HAP-1 (cell line): ENCODE measurements around the gene NLE1.

Source experiments
- DNase-seq, 2 experiments: peaks; one replicate each; pipeline ENCODE4 v3.0.0-alpha.2; 2016 to 2020; ENCODE audit warnings: low spot score in 2 of 2
- H3K27me3 ChIP-seq: fragments of 250-450 bp; sonication (Bioruptor Pico); 2 replicates; pipeline ENCODE4 v1.5.1; 2020; ENCODE audit warnings: low read depth, mild to moderate bottlenecking, moderate library complexity
- H3K36me3 ChIP-seq: fragments of 250-450 bp; sonication (Bioruptor Pico); replicated peaks from 2 replicates; pipeline ENCODE4 v1.5.1; 2020; ENCODE audit warnings: mild to moderate bottlenecking
- H3K4me1 ChIP-seq: fragments of 250-450 bp; sonication (Bioruptor Pico); 2 replicates; pipeline ENCODE4 v1.5.1; 2020; ENCODE audit warnings: mild to moderate bottlenecking
- H3K4me3 ChIP-seq: fragments of 250-450 bp; sonication (Bioruptor Pico); 2 replicates; pipeline ENCODE4 v1.5.1; 2020; ENCODE audit warnings: mild to moderate bottlenecking, moderate library complexity
- H3K9me3 ChIP-seq: fragments of 250-450 bp; sonication (Bioruptor Pico); 2 replicates; pipeline ENCODE4 v1.5.1; 2020; ENCODE audit warnings: mild to moderate bottlenecking, moderate library complexity
- in situ Hi-C: fragments of 300-500 bp; cut with MboI; formaldehyde crosslinking; loops from 3 replicates; pipeline ENCODE4 v1.14.3; 2020; ENCODE audit warnings: low sequenced_read_pairs, inconsistent platforms, mixed read lengths

The NLE1 gene

DNA sequence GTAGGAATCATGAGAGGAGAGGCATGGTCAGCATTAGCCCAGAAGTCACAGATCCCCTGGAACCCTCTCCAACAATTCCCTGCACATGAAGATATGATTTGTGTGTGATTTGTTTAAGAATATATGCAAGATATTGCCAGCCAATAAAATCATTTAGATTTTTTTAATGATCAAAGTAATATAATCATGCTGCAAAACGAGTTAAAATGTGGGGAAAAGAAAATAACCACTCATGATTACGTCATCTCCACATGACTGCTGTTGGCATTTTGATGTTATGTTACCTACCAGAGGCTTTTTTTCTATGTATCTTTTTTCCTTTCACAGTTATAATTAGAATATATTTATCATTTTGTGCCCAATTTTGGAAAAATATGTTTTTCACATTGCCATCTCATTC lies 29.7 kb upstream of the NLE1 start:
- in situ Hi-C loops: loop anchor here (25.0 kb wide), 1 partner anchor 365 kb away; the partner anchor contains the start of gene SLFN12L
- Histone ChIP-seq H3K36me3 (no peaks in the 10 kb centered on the region), H3K9me3 (no peaks in the 10 kb centered on the region), H3K4me3 (no peak overlapping the region), H3K27me3 (no peaks in the 10 kb centered on the region), H3K4me1 (no peaks in the 10 kb centered on the region)
- no peak for DNase-seq

DNA sequence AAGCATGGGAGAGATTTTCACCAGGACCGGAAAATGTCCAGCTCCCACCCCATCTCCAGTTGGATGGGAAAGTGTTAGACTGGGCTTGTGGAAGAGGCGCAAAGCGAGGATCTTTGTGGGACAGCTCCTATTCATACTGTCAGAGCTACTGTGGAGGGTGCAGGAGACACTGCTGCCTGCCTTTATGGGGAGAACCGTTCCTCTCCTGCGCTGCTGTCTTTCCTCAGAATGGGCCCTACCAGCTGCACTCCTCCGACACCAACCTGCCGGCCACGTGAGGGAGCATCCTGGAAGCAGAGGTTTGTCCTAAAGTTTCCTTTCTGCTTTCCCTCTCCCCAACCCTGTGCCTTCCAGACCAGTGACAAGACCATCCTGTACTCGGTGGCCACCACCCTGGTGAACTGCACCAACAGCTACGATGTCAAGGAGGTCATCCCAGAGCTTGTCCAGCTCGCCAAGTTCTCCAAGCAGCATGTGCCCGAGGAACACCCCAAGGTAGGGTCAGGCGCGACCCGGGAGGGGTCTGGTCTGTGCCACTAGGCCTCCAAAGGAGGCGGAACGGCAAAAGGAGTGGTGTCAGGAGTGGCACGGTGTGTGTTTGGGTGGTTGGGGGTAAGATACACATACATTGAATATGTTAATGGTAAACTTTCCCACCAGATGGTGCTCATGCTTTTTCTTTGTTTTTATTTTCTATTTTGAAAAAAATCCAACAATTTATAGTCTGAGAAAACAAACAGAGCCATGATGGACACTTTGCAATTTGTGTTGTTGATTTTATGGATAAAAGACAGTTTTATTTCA lies 29.1 kb upstream of the NLE1 start:
- Histone ChIP-seq H3K36me3 (no peaks in the 10 kb centered on the region), H3K27me3 (no peaks in the 10 kb centered on the region), H3K4me3 (no peak overlapping the region), H3K9me3 (no peaks in the 10 kb centered on the region), H3K4me1 (no peaks in the 10 kb centered on the region)
- no peak for DNase-seq
- in situ Hi-C loops: loop anchor here (25.0 kb wide), 1 partner anchor 366 kb away; the partner anchor contains the start of gene SLFN12L

DNA sequence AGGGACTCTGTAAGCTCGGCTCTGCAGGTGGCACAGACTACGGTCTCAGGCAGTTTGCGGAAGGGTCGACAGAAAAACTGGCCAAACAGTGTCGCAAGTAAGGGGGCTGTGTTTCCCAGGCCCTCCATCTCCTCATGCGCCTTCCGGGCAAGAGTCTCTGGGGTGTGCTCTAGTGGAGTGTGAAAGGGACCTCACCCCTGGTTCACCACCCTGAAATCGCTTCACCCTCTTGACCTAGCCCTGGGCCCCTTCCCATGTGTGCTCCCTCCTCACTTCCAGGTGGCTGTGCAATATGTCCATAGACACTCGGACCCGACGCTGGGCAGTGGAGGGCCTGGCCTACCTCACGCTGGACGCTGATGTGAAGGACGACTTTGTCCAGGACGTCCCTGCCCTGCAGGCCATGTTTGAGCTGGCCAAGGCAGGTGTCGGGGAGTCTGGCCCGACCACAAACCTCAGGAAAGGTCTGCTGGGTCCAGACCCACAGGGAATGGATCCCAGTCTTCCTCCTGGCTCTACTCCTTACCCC lies 27.8 kb upstream of the NLE1 start:
- in situ Hi-C loops: loop anchor here (25.0 kb wide), 1 partner anchor 367 kb away; the partner anchor contains the start of gene SLFN12L
- H3K4me3 ChIP-seq: no peak overlapping the region
- DNase-seq: no peak
- no peaks in the 10 kb centered on the region for H3K9me3 ChIP-seq
- no peaks in the 10 kb centered on the region for H3K4me1 ChIP-seq
- H3K27me3 ChIP-seq: no peaks in the 10 kb centered on the region
- H3K36me3 ChIP-seq: no peaks in the 10 kb centered on the region

DNA sequence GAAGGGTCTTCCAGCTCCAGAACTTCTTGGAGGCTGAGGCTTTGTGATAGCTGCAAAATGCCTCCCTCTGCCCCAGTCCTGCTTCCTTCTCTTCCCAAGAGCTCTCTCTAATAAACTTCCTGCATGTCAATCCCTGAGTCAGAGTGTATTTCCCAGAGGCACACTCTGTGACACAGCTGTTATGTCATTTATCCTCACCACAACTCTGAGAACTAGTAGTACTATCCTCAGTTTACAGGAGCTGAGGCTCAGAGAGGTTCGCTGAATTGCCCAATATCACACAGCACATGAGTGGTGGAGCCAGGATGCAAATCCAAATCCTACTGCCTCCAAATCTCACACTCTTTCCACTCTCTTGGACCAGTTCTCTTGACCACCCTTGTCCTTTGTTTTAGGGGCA lies 25.6 kb upstream of the NLE1 start:
- no peak for DNase-seq
- no peaks in the 10 kb centered on the region for H3K9me3 ChIP-seq
- no peaks in the 10 kb centered on the region for H3K4me1 ChIP-seq
- in situ Hi-C loops: loop anchor here (25.0 kb wide), 1 partner anchor 370 kb away; the partner anchor contains the start of gene SLFN12L
- no peak overlapping the region for H3K4me3 ChIP-seq
- no peaks in the 10 kb centered on the region for H3K36me3 ChIP-seq
- no peaks in the 10 kb centered on the region; the same call in 1 of the 2 replicates for H3K27me3 ChIP-seq

DNA sequence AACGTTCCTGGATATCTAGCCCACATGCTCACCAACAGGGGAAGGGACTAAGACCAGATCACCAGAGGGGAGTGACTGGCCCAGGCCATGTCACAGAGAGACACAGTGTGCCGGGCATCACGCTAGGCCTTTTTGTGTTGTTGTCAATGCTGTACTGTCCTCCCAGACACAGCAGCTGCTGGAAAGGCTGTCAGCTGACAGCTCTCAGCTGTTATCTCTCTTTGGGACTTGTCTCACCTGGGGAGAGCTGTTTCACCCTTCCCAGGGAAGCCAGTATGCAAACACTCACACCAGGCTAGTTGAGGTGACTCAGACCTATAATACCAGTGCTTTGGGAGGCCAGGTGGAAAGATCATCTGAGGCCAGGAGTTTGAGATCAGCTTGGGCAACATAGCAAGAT lies 24.9 kb upstream of the NLE1 start:
- no peak for DNase-seq
- Histone ChIP-seq H3K9me3 (no peaks in the 10 kb centered on the region), H3K4me3 (no peak overlapping the region), H3K36me3 (no peaks in the 10 kb centered on the region), H3K27me3 (peaks cover 5% of the 10 kb centered on the region; the same call in 1 of the 2 replicates), H3K4me1 (no peaks in the 10 kb centered on the region)
- in situ Hi-C loops: loop anchor here (25.0 kb wide), 1 partner anchor 370 kb away; the partner anchor contains the start of gene SLFN12L

DNA sequence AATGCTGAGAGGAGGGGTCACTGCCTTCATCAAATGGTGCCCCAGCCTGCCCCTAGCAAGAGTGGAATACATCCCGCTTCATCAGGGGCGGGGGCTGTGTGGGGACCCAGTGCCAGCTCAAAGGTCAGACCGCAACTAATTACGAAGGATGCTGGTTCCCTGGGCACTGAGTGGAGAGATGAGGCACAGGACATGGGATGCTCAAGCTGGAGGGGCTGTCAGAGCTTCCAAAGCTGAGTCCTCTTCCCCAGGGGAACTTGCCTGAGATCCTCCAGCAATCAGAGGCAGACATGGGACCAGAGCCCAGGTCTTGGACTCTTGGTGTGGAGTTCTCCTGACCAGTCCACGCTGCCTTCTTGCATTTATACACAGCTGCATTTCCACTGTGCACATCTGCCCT lies 24.4 kb upstream of the NLE1 start:
- in situ Hi-C loops: loop anchor here (25.0 kb wide), 1 partner anchor 371 kb away; the partner anchor contains the start of gene SLFN12L
- H3K27me3 ChIP-seq: peaks cover 8% of the 10 kb centered on the region; the same call in 1 of the 2 replicates
- no peaks in the 10 kb centered on the region for H3K36me3 ChIP-seq
- no peak for DNase-seq
- H3K9me3 ChIP-seq: no peaks in the 10 kb centered on the region
- no peak overlapping the region for H3K4me3 ChIP-seq
- H3K4me1 ChIP-seq: no peaks in the 10 kb centered on the region

DNA sequence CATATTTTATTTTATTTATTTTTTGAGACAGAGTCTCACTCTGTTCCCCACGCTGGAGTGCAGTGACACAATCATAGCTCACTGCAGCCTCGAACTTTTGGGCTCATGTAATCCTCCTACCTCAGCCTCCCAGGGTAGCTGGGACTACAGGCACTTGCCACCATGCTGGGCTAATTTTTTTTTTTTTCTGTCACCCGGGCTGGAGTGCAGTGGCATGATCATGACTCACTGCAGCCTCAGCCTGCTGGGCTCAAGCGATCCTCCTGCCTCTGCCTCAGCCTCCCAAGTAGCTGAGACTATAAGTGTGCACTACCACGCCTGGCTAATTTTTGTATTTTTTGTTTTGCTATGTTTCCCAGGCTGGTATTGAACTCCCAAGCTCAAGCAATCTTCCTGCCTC lies 22.6 kb upstream of the NLE1 start:
- Histone ChIP-seq H3K27me3 (peaks cover 14% of the 10 kb centered on the region), H3K9me3 (no peaks in the 10 kb centered on the region), H3K36me3 (no peaks in the 10 kb centered on the region), H3K4me3 (no peak overlapping the region), H3K4me1 (no peaks in the 10 kb centered on the region)
- in situ Hi-C loops: loop anchor here (25.0 kb wide), 1 partner anchor 373 kb away; the partner anchor contains the start of gene SLFN12L
- DNase-seq: no peak

DNA sequence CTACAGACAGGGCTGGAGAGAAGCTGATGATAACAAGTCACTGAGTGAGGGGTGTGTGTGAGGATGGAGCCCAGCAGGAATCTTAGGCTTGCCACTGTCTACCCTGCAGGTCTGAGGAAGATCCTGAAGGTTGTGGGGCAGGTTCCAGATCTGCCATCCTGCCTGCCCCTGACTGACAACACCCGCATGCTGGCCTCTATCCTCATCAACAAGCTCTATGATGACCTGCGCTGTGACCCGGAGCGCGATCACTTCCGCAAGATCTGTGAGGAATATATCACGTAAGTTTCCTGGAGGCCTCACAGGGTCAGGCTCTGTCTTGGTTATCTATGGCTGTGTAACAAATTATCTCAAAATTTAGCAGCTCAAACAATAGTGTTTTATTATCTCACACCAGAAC lies 21.8 kb upstream of the NLE1 start:
- in situ Hi-C loops: loop anchor here (25.0 kb wide), 1 partner anchor 373 kb away; the partner anchor contains the start of gene SLFN12L

DNA sequence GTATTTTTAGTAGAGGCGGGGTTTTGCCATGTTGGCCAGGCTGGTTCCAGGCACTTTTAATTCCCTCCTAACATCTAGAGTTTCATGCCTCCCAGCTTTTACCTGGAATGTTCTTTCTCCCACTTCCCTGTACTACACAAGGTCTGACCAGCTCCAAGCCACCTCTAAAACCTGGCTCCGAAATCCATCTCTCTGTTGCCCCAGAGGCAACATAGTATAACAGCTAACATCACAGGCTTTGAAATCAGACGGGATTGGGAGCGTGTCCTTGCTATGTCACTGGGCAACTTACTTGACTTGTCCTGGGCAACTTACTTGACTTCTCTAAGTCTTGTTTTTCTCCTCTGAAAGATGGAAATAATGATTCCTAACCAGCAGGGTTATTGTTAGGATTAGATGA lies 20.7 kb upstream of the NLE1 start:
- no peaks in the 10 kb centered on the region for H3K4me1 ChIP-seq
- no peak overlapping the region for H3K4me3 ChIP-seq
- DNase-seq: no peak
- H3K27me3 ChIP-seq: peaks cover 16% of the 10 kb centered on the region
- no peaks in the 10 kb centered on the region for H3K36me3 ChIP-seq
- in situ Hi-C loops: loop anchor here (25.0 kb wide), 1 partner anchor 375 kb away; the partner anchor contains the start of gene SLFN12L
- no peaks in the 10 kb centered on the region for H3K9me3 ChIP-seq

More for the DNA sequence above, 21.8 kb upstream of the NLE1 start:
- Histone ChIP-seq H3K4me3 (no peak overlapping the region), H3K27me3 (peaks cover 16% of the 10 kb centered on the region), H3K9me3 (no peaks in the 10 kb centered on the region), H3K4me1 (no peaks in the 10 kb centered on the region), H3K36me3 (no peaks in the 10 kb centered on the region)
- no peak for DNase-seq

DNA sequence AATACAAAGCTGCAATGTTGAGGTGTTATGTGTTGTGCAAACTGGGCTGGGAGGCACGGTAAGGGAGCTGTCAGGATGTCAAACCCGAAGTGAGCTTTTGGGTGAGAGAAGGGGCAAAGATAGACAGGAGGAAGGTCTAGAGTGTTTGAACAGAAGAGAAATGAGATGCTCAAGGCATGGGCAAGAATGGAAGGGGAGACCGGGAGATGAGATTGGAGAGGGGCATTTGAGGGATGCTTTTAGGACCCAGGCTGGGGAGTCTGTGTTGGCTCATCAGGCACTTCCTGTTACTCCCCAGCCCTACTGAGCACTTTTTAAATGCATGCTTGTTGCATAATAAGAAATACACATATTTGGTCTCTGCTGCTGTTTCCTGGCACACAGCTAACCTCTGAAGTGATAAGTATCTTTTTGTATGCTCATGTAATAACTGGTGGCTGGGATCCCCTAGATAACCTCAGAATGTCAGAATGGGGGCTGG lies 19.2 kb upstream of the NLE1 start:
- Histone ChIP-seq H3K36me3 (no peaks in the 10 kb centered on the region), H3K4me3 (no peak overlapping the region), H3K27me3 (peaks cover 16% of the 10 kb centered on the region), H3K4me1 (no peaks in the 10 kb centered on the region), H3K9me3 (no peaks in the 10 kb centered on the region)
- in situ Hi-C loops: loop anchor here (25.0 kb wide), 1 partner anchor 376 kb away; the partner anchor contains the start of gene SLFN12L
- no peak for DNase-seq

DNA sequence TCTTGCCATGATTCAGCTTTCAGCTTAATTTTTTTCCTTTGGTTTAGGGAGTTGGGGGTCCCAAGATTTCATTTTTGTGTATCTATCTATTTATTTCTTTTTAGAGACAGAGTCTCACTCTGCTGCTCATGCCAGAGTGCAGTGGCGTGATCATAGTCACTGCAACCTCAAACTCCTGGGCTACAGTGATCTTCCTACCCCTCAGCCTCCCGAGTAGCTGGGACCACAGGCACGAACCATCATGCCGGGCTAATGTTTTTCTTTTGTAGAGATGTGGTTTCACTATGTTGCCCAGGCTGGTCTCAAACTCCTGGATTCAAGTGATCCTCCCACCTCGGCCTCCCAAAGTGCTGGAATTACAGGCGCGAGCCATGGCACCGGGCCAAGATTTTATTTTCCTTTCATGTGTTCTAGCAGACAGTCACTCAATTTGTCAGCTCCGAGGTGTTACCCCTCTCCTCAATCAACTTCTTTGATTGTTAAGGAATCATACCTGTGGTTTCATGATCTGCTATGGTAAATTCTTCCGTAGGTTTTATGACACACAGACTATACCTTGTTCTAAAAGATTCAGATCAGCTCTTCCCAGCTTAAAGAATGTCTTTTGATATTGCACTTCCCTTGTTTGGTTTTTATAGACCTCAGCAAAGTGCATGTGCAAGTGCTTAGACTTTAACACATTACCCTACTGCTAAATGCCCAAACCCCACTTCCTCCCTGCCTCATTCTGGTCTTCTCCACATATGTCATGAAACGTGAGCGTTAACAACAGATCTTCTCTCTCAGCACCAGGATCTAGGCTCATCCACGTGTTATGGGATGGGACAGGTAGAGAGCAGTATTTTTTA lies 18.5 kb upstream of the NLE1 start:
- Histone ChIP-seq H3K4me1 (no peaks in the 10 kb centered on the region), H3K27me3 (peaks cover 16% of the 10 kb centered on the region), H3K9me3 (no peaks in the 10 kb centered on the region), H3K4me3 (no peak overlapping the region), H3K36me3 (no peaks in the 10 kb centered on the region)
- DNase-seq: no peak
- in situ Hi-C loops: loop anchor here (25.0 kb wide), 1 partner anchor 377 kb away; the partner anchor contains the start of gene SLFN12L

DNA sequence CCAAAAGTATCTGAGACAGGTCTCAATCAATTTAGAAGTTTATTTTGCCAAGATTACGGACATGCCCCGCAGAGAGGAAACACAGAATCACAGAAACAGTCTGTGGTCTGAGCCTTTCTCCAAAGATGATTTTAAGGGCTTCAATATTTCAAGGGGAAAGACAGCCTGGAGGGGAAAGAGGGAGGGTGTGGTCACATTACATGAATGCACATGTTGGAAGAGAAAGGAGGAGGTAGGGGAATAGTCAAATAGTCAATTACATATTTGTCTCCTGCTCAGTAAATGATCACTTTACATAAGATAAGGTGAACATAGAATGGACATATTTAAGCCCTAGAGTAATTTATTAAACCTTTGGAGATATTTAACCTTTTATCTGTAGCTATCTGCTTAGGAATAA lies 17.8 kb upstream of the NLE1 start:
- Histone ChIP-seq H3K27me3 (peaks cover 16% of the 10 kb centered on the region), H3K9me3 (no peaks in the 10 kb centered on the region), H3K4me3 (no peak overlapping the region), H3K36me3 (no peaks in the 10 kb centered on the region), H3K4me1 (no peaks in the 10 kb centered on the region)
- in situ Hi-C loops: loop anchor here (25.0 kb wide), 1 partner anchor 377 kb away; the partner anchor contains the start of gene SLFN12L
- DNase-seq: no peak

DNA sequence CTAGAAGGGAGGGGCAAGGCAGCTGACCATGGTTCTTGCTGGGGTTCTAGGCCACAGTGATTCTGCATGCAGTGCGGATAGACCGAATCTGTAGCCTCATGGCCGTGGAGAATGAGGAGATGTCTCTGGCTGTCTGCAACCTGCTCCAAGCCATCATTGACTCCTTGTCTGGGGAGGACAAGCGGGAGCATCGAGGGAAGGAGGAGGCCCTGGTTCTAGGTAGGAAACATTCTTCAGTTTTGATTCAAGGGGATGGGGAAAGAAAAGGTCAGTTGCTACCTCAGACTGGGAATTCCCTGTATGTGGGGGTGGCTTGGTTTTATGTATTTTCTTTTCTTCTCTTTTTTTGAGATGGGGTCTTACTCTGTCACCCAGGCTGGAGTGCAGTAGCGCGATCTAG lies 13.1 kb upstream of the NLE1 start:
- no peaks in the 10 kb centered on the region for H3K36me3 ChIP-seq
- H3K27me3 ChIP-seq: 0 out of 2 replicates have a peak, but pooled peaks cover 2% of the 10 kb centered on the region
- no peaks in the 10 kb centered on the region for H3K9me3 ChIP-seq
- DNase-seq: no peak
- H3K4me3 ChIP-seq: no peak overlapping the region
- in situ Hi-C loops: loop anchor here (25.0 kb wide), 1 partner anchor 382 kb away; the partner anchor contains the start of gene SLFN12L
- no peaks in the 10 kb centered on the region for H3K4me1 ChIP-seq
